Breast epithelium (tissue), 4 donors: ENCODE results near the gene ADGB. TPM values are rescaled to one million over a fixed set of nuclear protein-coding genes. Genes with fewer than 3 reads are reported as not detected.

ENCODE experiments used
- DNase-seq, 2 donors: peaks; one replicate each; pipeline ENCODE4 v3.0.0-alpha.2; 2019; ENCODE audit warnings: low spot score in 2 of 2
- H3K27ac ChIP-seq, 2 donors: fragments of 200-600 bp; sonication (generic) in 1 of 2; one replicate each; pipeline ENCODE4 v1.5.1; 2016 to 2019; ENCODE audit warnings: mild to moderate bottlenecking in 1 of 2
- H3K27me3 ChIP-seq, 2 donors: fragments of 200-600 bp; sonication (generic) in 1 of 2; one replicate each; pipeline versions ENCODE4 v1.5.1 to v1.6.0; 2017 to 2019; ENCODE audit warnings: control low read depth in 1 of 2, mild to moderate bottlenecking in 1 of 2
- H3K36me3 ChIP-seq: fragments of 200-600 bp; one replicate; pipeline ENCODE4 v1.5.1; 2019
- H3K4me1 ChIP-seq, 2 donors: fragments of 200-600 bp; sonication (generic); one replicate each; pipeline ENCODE4 v1.5.1; 2016 to 2019; ENCODE audit warnings: control low read depth in 1 of 2
- H3K4me3 ChIP-seq, 3 donors: fragments of 200-600 bp; sonication (generic); 1 replicate in 2 of 3; 2 replicates in 1 of 3; pipeline ENCODE4 v1.5.1; 2016 to 2019; ENCODE audit warnings: mild to moderate bottlenecking in 3 of 3, moderate library complexity in 2 of 3
- H3K9me3 ChIP-seq, 2 donors: fragments of 200-600 bp; sonication (generic) in 1 of 2; one replicate each; pipeline ENCODE4 v1.5.1; 2016 to 2019; ENCODE audit warnings: control low read depth in 1 of 2
- CTCF ChIP-seq, 3 donors: fragments of 450-650 bp; IDR thresholded peaks; one replicate each; pipeline ENCODE4 v1.5.1; 2016 to 2017; ENCODE audit warnings: antibody characterized with exemption in 3 of 3, mild to moderate bottlenecking in 3 of 3, moderate library complexity in 3 of 3
- POLR2A ChIP-seq: fragments of 450-650 bp; IDR thresholded peaks from one replicate; pipeline ENCODE4 v1.6.1; 2016; ENCODE audit warnings: antibody characterized with exemption, mild to moderate bottlenecking, moderate library complexity
- POLR2AphosphoS5 ChIP-seq, 3 donors: sonication (generic); formaldehyde crosslinking; IDR thresholded peaks; one replicate each; pipeline ENCODE4 v1.6.1; 2017; ENCODE audit warnings: antibody characterized with exemption in 3 of 3
- intact Hi-C: fragments of 100-400 bp; cut with DNase I; formaldehyde crosslinking; loops from one replicate; pipeline ENCODE4 v1.15.1; 2023; ENCODE audit warnings: low total_unique reads
- total RNA-seq, 3 donors: library from RNA; depleted of rRNA; stranded (reverse); fragments of >200 nt; gene quantifications; one replicate each; pipeline ENCODE4 v1.1.0, GENCODE V29; 2016

Gene ADGB
- total RNA-seq, 3 donors from 2014 or later = not detected

- H3K36me3 ChIP-seq = no peaks in the 10 kb centered on the region
- intact Hi-C loops = loop anchor here (10.0 kb wide), 1 partner anchor 936 kb away; no protein-coding TSS in a partner anchor
- TF ChIP-seq POLR2AphosphoS5 (IDR thresholded peaks at IDR 0.05) (no peak), POLR2A (no peak), CTCF (IDR thresholded peaks at IDR 0.05) (no peak)
Observed at GRCh38 chr6:146650799-146651481, 52.2 kb downstream of the ADGB start.

GRCh38 chr6:146651482-146651863 is 52.7 kb downstream of the ADGB start:
- DNase-seq = no peak
- intact Hi-C loops = loop anchor here (10.0 kb wide), 1 partner anchor 937 kb away; no protein-coding TSS in a partner anchor
- TF ChIP-seq POLR2A (no peak), CTCF (IDR thresholded peaks at IDR 0.05) (no peak), POLR2AphosphoS5 (IDR thresholded peaks at IDR 0.05) (no peak)
- Histone ChIP-seq H3K27me3 (no peaks in the 10 kb centered on the region), H3K27ac (no peak overlapping the region), H3K36me3 (no peaks in the 10 kb centered on the region), H3K4me3 (no peak overlapping the region), H3K4me1 (no peaks in the 10 kb centered on the region), H3K9me3 (no peaks in the 10 kb centered on the region)

More at GRCh38 chr6:146650799-146651481, 52.2 kb downstream of the ADGB start:
- DNase-seq = no peak
- Histone ChIP-seq H3K27ac (no peak overlapping the region), H3K4me1 (no peaks in the 10 kb centered on the region), H3K9me3 (no peaks in the 10 kb centered on the region), H3K27me3 (no peaks in the 10 kb centered on the region), H3K4me3 (no peak overlapping the region)

- H3K27ac ChIP-seq = no peak overlapping the region
- no peaks in the 10 kb centered on the region for H3K27me3 ChIP-seq
- no peaks in the 10 kb centered on the region for H3K9me3 ChIP-seq
- no peak for DNase-seq
- intact Hi-C loops = loop anchor here (10.0 kb wide), 1 partner anchor 943 kb away; no protein-coding TSS in a partner anchor
- H3K4me3 ChIP-seq = no peak overlapping the region
- no peaks in the 10 kb centered on the region for H3K4me1 ChIP-seq
- H3K36me3 ChIP-seq = no peaks in the 10 kb centered on the region
- TF ChIP-seq POLR2A (no peak), CTCF (IDR thresholded peaks at IDR 0.05) (no peak), POLR2AphosphoS5 (IDR thresholded peaks at IDR 0.05) (no peak)
Observed at GRCh38 chr6:146657432-146657831, 58.7 kb downstream of the ADGB start.

GRCh38 chr6:146664871-146665360 is 66.1 kb downstream of the ADGB start:
- Histone ChIP-seq H3K4me3 (no peak overlapping the region), H3K27me3 (no peaks in the 10 kb centered on the region), H3K27ac (no peak overlapping the region), H3K4me1 (no peaks in the 10 kb centered on the region), H3K36me3 (no peaks in the 10 kb centered on the region), H3K9me3 (no peaks in the 10 kb centered on the region)
- intact Hi-C loops = no loop called here
- TF ChIP-seq POLR2AphosphoS5 (IDR thresholded peaks at IDR 0.05) = no peak
- TF ChIP-seq CTCF (IDR thresholded peaks at IDR 0.05) = no peak
- DNase-seq = no peak

- intact Hi-C loops = no loop called here
- Histone ChIP-seq H3K4me1 (no peaks in the 10 kb centered on the region), H3K27ac (no peak overlapping the region), H3K27me3 (no peaks in the 10 kb centered on the region), H3K36me3 (no peaks in the 10 kb centered on the region), H3K9me3 (no peaks in the 10 kb centered on the region), H3K4me3 (no peak overlapping the region)
- no peak for TF ChIP-seq CTCF (IDR thresholded peaks at IDR 0.05)
- TF ChIP-seq POLR2AphosphoS5 (IDR thresholded peaks at IDR 0.05) = no peak
- TF ChIP-seq POLR2A = no peak
- DNase-seq = no peak
Observed at GRCh38 chr6:146666909-146667308, 68.1 kb downstream of the ADGB start.
